Raji (cell line): Measurements from ENCODE around the gene FEN1.

Experiments used
- POLR2A ChIP-seq: IDR thresholded peaks from 2 replicates; pipeline ENCODE4 v1.6.1; 2011; ENCODE audit warnings: low read depth, low read length, control low read depth; ENCODE audit not compliant: insufficient read depth

FEN1 gene

GRCh38 chr11:61778357-61778886 is 14.3 kb upstream of the FEN1 start:
- no peak for TF ChIP-seq POLR2A

- TF ChIP-seq POLR2A, result no peak
Observed at GRCh38 chr11:61778920-61779650, 13.6 kb upstream of the FEN1 start.

GRCh38 chr11:61779666-61780525 is 12.8 kb upstream of the FEN1 start:
- TF ChIP-seq POLR2A, result no peak

GRCh38 chr11:61780581-61781162 is 12.0 kb upstream of the FEN1 start:
- TF ChIP-seq POLR2A, result no peak

GRCh38 chr11:61781585-61781984 is 11.1 kb upstream of the FEN1 start:
- TF ChIP-seq POLR2A, result no peak

GRCh38 chr11:61782299-61782698 is 10.4 kb upstream of the FEN1 start:
- TF ChIP-seq POLR2A, result no peak

- TF ChIP-seq POLR2A, result no peak
Observed at GRCh38 chr11:61782841-61783240, 9.9 kb upstream of the FEN1 start.

- TF ChIP-seq POLR2A, result no peak
Observed at GRCh38 chr11:61783717-61784505, 8.8 kb upstream of the FEN1 start.

GRCh38 chr11:61784506-61784805 is 8.3 kb upstream of the FEN1 start:
- TF ChIP-seq POLR2A, result no peak

- no peak for TF ChIP-seq POLR2A
Observed at GRCh38 chr11:61785837-61786402, 6.8 kb upstream of the FEN1 start.

- TF ChIP-seq POLR2A, result no peak
Observed at GRCh38 chr11:61787928-61788491, 4.7 kb upstream of the FEN1 start.

GRCh38 chr11:61791737-61792309 is 888 bp upstream of the FEN1 start:
- TF ChIP-seq POLR2A, result no peak

- no peak for TF ChIP-seq POLR2A
Observed at GRCh38 chr11:61793083-61793828, 545 bp downstream of the FEN1 start.
